Measurements from ENCODE around the gene CASTOR2. TPM values are rescaled to one million over a fixed set of nuclear protein-coding genes. Genes with fewer than 3 reads are reported as not detected.
A peak's percentile ranks its signal among the peaks of the same experiment; 100 is the strongest.
"Not testable (repeated sequence)": the region's sequence is repeated elsewhere in the genome, so short reads cannot be mapped to it uniquely, and the experiment has no call there.

CASTOR2 gene
- polyA plus RNA-seq (2013, experiment 1 of 2) = 15.6 TPM
- 15.1 TPM for polyA plus RNA-seq (2013, experiment 2 of 2)

DNA sequence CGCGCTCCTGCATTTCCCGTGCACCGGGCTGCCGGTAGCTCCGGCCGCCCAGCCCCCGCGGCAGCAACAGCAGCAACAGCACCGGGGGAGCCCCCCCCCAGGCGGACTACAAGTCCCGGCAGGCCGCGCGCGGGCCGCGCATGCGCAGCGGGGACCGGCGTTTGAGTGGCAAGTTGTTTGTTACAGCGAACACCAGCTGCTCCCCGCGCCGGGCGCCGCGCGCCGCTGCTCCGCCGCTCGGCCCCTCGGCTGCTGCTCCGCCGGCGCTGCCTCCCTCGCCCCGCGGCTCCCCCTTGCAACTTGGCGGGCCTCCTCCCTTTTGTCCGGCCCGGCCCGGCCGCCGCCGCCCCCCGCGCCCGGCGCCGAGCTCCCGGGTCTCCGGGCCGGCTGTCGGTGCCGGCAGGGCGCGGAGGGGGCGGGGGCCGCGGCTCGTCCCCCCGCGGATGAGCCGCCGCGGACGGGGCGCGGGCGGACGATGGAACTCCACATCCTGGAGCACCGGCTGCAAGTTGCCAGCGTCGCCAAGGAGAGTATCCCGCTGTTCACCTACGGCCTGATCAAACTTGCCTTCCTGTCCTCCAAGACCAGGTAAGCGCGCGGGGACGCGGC lies at the start of gene CASTOR2:
Gene CASTOR2 (plus strand): TSS at position 195 of the 609 bp plus-strand sequence. CDS start 281 bp downstream, at position 476.
- not testable (repeated sequence) for H3K36me3 ChIP-seq (ENCODE audit: control insufficient read depth, insufficient read depth, low read length); H3K27ac ChIP-seq (ENCODE audit: low read depth, low read length, severe bottlenecking); H3K4me1 ChIP-seq (ENCODE audit: control insufficient read depth, insufficient read depth, low read length, poor library complexity, severe bottlenecking); H3K9me3 ChIP-seq (ENCODE audit: control insufficient read depth, low read length)
- peak within 1 kb of the TSS; percentile 18 for H3K4me3 ChIP-seq (ENCODE audit: extremely low read depth, insufficient read depth, low read length, poor library complexity, severe bottlenecking)
- no CpG with 5 or more reads among the region's 84 CpGs for WGBS, 2 experiments (ENCODE audit: insufficient coverage in 2 of 2)

DNA sequence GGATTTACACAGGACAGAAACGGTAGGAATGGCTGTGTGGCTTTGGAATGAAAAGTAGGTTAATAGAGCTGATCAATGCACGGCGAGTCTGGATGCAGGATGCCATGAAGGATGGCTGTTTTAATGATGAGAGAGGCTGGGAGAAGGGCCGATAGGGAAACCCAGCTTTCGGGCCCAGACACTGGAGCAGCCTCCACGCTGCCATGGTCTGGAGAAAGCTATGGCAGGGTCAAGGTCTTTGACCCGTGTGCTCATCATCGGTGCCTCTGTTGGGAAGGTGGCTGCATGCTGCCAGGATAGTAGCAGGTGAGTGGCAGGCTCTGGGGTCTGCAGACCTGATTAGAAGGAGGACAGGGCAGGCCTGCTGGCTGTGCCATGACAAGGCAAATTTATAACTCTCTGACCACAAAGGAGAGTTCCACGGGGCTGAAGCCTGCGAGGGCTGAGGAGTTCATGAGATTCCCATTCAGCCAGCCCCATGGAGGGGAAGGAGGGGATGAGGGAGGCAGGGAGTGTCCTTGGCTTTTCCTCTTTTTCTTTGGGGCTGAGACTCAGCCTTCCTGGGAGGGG lies 42.1 kb upstream of the CASTOR2 start:
- not testable (repeated sequence) for H3K4me3 ChIP-seq (ENCODE audit: extremely low read depth, insufficient read depth, low read length, poor library complexity, severe bottlenecking); H3K9me3 ChIP-seq (ENCODE audit: control insufficient read depth, low read length); H3K27ac ChIP-seq (ENCODE audit: low read depth, low read length, severe bottlenecking); H3K36me3 ChIP-seq (ENCODE audit: control insufficient read depth, insufficient read depth, low read length); H3K4me1 ChIP-seq (ENCODE audit: control insufficient read depth, insufficient read depth, low read length, poor library complexity, severe bottlenecking)
- WGBS, 2 experiments (ENCODE audit: insufficient coverage in 2 of 2) = 89% methylated on average over 4 of the region's 10 CpGs; no CpG with 5 or more reads in 1 of the 2 experiments

DNA sequence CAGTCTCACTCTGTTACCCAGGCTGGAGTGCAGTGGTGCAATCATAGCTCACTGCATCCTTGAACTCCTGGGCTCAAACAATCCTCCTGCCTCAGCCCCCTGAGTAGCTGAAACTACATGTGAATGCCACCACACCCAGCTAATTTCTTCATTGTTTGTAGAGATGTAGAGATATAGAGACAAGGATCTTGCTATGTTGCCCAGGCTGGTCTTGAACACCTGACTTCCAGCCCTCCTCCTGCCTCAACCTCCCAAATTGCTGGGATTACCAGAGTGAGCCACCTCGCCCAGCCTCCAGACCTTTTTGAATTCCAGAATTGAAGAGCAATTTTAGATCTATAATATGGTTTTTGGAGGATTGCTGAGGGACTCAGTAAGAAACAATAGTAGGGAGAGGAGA lies 40.9 kb upstream of the CASTOR2 start:
- no CpG with 5 or more reads among the region's 1 CpG for WGBS, 2 experiments (ENCODE audit: insufficient coverage in 2 of 2)
- H3K27ac ChIP-seq (ENCODE audit: low read depth, low read length, severe bottlenecking); H3K4me1 ChIP-seq (ENCODE audit: control insufficient read depth, insufficient read depth, low read length, poor library complexity, severe bottlenecking); H3K4me3 ChIP-seq (ENCODE audit: extremely low read depth, insufficient read depth, low read length, poor library complexity, severe bottlenecking); H3K36me3 ChIP-seq (ENCODE audit: control insufficient read depth, insufficient read depth, low read length); H3K9me3 ChIP-seq (ENCODE audit: control insufficient read depth, low read length): not testable (repeated sequence)

DNA sequence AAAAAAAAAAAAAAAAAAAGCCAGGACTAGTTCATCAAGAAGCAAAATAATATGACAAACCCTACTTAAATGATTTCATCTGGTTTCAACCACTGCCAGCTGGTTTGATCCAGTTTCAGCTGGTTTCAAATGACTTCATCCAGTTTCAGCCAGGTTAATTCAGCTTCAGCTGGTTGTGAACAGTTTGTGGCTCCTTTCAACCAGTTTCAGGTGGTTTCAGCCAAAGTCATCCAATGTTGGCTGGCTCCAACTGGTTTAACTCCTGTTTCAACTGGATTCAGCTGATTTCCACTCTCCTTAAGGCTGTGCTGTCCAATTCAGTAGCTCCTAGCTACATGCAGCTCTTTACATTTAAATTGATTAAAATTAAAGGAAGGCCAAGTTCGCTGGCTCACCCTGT lies 37.5 kb upstream of the CASTOR2 start:
- not testable (repeated sequence) for H3K9me3 ChIP-seq (ENCODE audit: control insufficient read depth, low read length); H3K4me3 ChIP-seq (ENCODE audit: extremely low read depth, insufficient read depth, low read length, poor library complexity, severe bottlenecking); H3K36me3 ChIP-seq (ENCODE audit: control insufficient read depth, insufficient read depth, low read length); H3K4me1 ChIP-seq (ENCODE audit: control insufficient read depth, insufficient read depth, low read length, poor library complexity, severe bottlenecking); H3K27ac ChIP-seq (ENCODE audit: low read depth, low read length, severe bottlenecking)
- no CpG with 5 or more reads among the region's 1 CpG for WGBS, 2 experiments (ENCODE audit: insufficient coverage in 2 of 2)

DNA sequence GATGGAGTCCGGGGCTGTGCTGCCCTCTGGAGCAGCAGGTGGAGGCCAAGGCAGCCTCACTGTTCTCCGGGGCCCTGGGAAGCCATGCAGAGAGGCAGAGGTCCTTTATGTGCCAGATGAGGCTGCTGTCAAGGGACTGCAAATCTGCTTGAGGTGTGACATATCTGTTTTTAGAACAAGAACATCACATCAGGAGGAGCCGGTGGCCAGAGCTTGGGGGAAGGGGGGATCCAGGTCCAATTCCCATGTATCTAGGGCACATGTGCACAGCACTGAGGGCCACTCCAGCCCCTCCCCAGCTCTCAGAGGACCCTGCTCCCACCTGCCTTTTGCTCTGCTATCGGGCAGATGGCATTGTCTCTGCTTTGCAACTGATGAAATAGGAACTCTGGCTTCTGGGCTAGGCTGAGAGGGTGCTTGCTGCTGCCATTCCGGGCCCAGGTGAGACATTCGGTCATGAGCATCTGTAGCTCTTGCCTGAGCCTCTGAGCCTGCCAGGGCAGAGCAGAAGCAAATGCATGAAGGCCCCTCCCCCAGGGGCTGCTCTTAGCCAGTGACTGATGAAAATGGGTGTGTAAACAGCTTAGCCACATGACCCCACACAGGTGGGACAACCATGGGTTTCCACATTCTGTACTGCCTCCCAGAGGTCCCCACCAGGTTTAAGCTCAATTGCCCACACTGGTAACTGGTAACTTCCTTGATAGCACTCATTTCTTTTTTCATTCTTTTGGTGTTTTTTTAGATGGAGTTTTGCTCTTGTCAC lies 32.8 kb upstream of the CASTOR2 start:
- no CpG with 5 or more reads among the region's 6 CpGs for WGBS, 2 experiments (ENCODE audit: insufficient coverage in 2 of 2)

DNA sequence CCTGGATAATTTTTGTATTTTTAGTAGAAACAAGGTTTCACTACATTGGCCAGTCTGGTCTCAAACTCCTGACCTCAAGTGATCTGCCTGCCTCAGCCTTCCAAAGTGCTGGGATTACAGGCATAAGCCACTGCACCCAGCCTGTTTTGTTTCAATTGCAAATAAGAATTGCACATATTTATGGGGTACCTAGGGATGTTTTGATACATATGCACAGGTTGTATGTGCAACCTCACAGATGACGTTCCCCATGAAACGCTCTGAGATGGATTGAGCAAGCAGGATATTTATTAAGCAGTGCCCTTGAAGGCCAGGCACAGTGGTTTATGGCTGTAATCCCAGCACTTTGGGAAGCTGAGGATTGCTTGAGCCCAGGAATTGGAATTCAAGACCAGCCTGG lies 25.1 kb upstream of the CASTOR2 start:
- H3K4me1 ChIP-seq (ENCODE audit: control insufficient read depth, insufficient read depth, low read length, poor library complexity, severe bottlenecking); H3K36me3 ChIP-seq (ENCODE audit: control insufficient read depth, insufficient read depth, low read length); H3K4me3 ChIP-seq (ENCODE audit: extremely low read depth, insufficient read depth, low read length, poor library complexity, severe bottlenecking); H3K27ac ChIP-seq (ENCODE audit: low read depth, low read length, severe bottlenecking); H3K9me3 ChIP-seq (ENCODE audit: control insufficient read depth, low read length): not testable (repeated sequence)
- no CpG with 5 or more reads among the region's 2 CpGs for WGBS, 2 experiments (ENCODE audit: insufficient coverage in 2 of 2)

More for the DNA sequence above, 32.8 kb upstream of the CASTOR2 start:
- H3K9me3 ChIP-seq (ENCODE audit: control insufficient read depth, low read length); H3K36me3 ChIP-seq (ENCODE audit: control insufficient read depth, insufficient read depth, low read length); H3K4me1 ChIP-seq (ENCODE audit: control insufficient read depth, insufficient read depth, low read length, poor library complexity, severe bottlenecking); H3K27ac ChIP-seq (ENCODE audit: low read depth, low read length, severe bottlenecking); H3K4me3 ChIP-seq (ENCODE audit: extremely low read depth, insufficient read depth, low read length, poor library complexity, severe bottlenecking): not testable (repeated sequence)

DNA sequence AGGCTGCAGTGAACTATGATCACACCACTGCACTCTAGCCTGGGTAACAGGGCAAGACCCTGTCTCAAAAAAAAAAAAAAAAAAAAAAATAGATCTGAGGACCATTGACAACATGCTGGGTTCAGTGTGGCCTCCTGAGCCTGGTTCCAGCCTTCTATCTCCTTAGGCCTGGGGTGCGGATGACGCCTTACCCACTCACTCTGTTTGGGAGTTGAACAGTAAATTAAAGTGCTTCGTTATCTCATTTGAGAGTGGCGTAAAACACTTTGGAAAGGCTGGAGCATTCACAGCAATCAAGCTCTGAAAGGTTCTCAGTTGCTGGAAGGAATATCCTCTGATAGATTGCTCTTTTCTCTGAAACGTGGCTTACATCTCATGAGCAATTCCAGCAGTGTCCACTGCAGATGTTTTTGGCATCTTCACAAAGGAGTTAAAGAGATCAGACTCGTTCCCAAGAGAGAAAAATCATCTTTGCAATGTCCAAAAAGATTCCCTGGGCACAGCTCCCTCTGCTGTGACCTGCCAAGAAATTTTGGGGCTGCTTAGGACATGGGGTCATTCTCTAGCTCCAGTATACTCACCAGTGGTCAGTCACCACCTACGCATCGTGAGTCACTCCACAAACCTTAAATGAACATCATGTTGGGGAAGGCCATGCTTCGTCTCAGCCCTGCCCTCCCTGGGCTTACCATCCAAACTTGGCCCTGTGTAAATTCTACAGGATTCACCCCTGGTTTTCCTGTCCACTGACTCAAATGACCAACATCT lies 23.0 kb upstream of the CASTOR2 start:
- H3K4me1 ChIP-seq (ENCODE audit: control insufficient read depth, insufficient read depth, low read length, poor library complexity, severe bottlenecking); H3K9me3 ChIP-seq (ENCODE audit: control insufficient read depth, low read length); H3K4me3 ChIP-seq (ENCODE audit: extremely low read depth, insufficient read depth, low read length, poor library complexity, severe bottlenecking); H3K27ac ChIP-seq (ENCODE audit: low read depth, low read length, severe bottlenecking); H3K36me3 ChIP-seq (ENCODE audit: control insufficient read depth, insufficient read depth, low read length): not testable (repeated sequence)
- 100% methylated on average over 2 of the region's 9 CpGs; no CpG with 5 or more reads in 1 of the 2 experiments for WGBS, 2 experiments (ENCODE audit: insufficient coverage in 2 of 2)

DNA sequence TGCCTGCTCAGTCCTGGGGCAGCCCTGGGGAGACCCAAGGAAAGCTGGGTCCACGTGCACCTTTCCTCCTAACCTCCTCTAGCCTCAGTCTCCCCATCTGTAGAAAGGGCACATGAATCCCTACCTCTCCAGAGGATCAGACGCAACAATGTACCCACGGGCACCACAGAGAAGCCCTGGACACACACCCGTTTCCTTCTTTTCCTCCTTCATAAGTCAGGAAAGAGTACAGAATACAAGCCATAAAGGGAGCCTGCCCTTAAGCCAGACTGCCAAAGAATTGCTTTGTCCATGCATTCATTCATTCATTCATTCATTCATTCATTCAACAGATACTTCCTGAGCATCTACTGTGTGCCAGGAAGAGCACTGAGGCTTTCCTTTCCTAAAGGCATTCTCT lies 20.6 kb upstream of the CASTOR2 start:
- H3K9me3 ChIP-seq (ENCODE audit: control insufficient read depth, low read length); H3K4me1 ChIP-seq (ENCODE audit: control insufficient read depth, insufficient read depth, low read length, poor library complexity, severe bottlenecking); H3K4me3 ChIP-seq (ENCODE audit: extremely low read depth, insufficient read depth, low read length, poor library complexity, severe bottlenecking); H3K27ac ChIP-seq (ENCODE audit: low read depth, low read length, severe bottlenecking); H3K36me3 ChIP-seq (ENCODE audit: control insufficient read depth, insufficient read depth, low read length): not testable (repeated sequence)
- WGBS, 2 experiments (ENCODE audit: insufficient coverage in 2 of 2) = 83% methylated on average over 1 of the region's 4 CpGs; no CpG with 5 or more reads in 1 of the 2 experiments

DNA sequence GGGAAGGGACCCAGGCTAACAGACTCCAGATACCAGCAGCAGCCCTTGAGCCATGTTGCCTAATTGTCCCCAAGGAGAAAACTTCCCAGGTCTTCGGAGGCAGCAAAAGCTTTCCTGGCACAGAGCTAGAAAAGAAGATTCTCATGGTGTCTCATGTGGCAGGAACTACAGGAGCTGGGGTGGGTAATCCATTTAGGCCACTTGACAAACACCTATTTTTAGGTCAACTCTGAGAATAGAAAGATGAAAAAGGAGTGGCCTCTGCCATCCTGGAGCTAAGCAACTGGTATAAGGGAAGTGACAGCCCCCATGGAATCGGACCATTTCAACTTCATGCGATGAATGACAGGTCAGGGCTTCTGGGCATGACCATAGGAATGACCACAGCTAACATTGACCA lies 16.8 kb upstream of the CASTOR2 start:
- H3K36me3 ChIP-seq (ENCODE audit: control insufficient read depth, insufficient read depth, low read length); H3K27ac ChIP-seq (ENCODE audit: low read depth, low read length, severe bottlenecking); H3K4me3 ChIP-seq (ENCODE audit: extremely low read depth, insufficient read depth, low read length, poor library complexity, severe bottlenecking); H3K4me1 ChIP-seq (ENCODE audit: control insufficient read depth, insufficient read depth, low read length, poor library complexity, severe bottlenecking); H3K9me3 ChIP-seq (ENCODE audit: control insufficient read depth, low read length): not testable (repeated sequence)
- WGBS, 2 experiments (ENCODE audit: insufficient coverage in 2 of 2) = no CpG with 5 or more reads among the region's 3 CpGs

DNA sequence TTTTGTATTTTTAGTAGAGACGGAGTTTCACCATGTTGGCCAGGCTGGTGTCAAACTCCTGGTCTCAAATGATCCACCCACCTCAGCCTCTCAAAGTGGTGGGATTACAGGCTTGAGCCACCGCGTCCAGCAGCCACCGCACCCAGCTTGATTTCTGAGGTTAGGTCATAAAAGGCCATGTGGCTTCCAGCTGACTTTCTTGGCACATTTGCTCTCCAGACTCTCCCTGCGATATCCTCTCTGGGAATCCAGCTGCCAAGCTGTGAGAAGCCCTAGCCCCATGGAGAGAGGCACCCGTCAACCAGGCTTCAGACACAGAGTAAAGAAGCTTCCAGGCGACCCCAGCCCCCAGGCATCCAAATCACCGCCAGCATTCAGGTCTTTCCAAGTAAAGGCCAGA lies 10.7 kb upstream of the CASTOR2 start:
- not testable (repeated sequence) for H3K4me1 ChIP-seq (ENCODE audit: control insufficient read depth, insufficient read depth, low read length, poor library complexity, severe bottlenecking); H3K36me3 ChIP-seq (ENCODE audit: control insufficient read depth, insufficient read depth, low read length); H3K4me3 ChIP-seq (ENCODE audit: extremely low read depth, insufficient read depth, low read length, poor library complexity, severe bottlenecking); H3K9me3 ChIP-seq (ENCODE audit: control insufficient read depth, low read length); H3K27ac ChIP-seq (ENCODE audit: low read depth, low read length, severe bottlenecking)
- no CpG with 5 or more reads among the region's 8 CpGs for WGBS, 2 experiments (ENCODE audit: insufficient coverage in 2 of 2)

All from mesodermal cell (in vitro differentiated cells).